Endodermal cell (in vitro differentiated cells): ENCODE measurements around the gene CHCHD3. TPM values are rescaled to one million over a fixed set of nuclear protein-coding genes. Genes with fewer than 3 reads are reported as not detected.

ENCODE experiments used
- DNase-seq: peaks from one replicate; pipeline ENCODE4 v3.0.0-alpha.2; 2017
- H3K27ac ChIP-seq: 2 replicates; pipeline ENCODE4 v1.5.1; 2013; ENCODE audit warnings: mild to moderate bottlenecking, low read depth, low read length, moderate library complexity
- H3K27me3 ChIP-seq: 2 replicates; pipeline ENCODE4 v1.6.1; 2013; ENCODE audit warnings: mild to moderate bottlenecking, low read length, moderate library complexity; ENCODE audit not compliant: insufficient read depth, control insufficient read depth, poor library complexity, severe bottlenecking
- H3K36me3 ChIP-seq: 2 replicates; pipeline ENCODE4 v1.7.0; 2013; ENCODE audit warnings: mild to moderate bottlenecking, low read length, moderate library complexity; ENCODE audit not compliant: control insufficient read depth, insufficient read depth
- H3K4me1 ChIP-seq: one replicate; pipeline ENCODE4 v1.7.0; 2013; ENCODE audit warnings: low read length; ENCODE audit not compliant: control insufficient read depth, insufficient read depth
- H3K4me3 ChIP-seq: 2 replicates; pipeline ENCODE4 v1.5.1; 2013; ENCODE audit warnings: mild to moderate bottlenecking, low read length, moderate library complexity
- H3K9ac ChIP-seq: 2 replicates; pipeline ENCODE4 v1.6.1; 2013; ENCODE audit warnings: mild to moderate bottlenecking, low read length, moderate library complexity; ENCODE audit not compliant: poor library complexity, severe bottlenecking; ENCODE audit errors: extremely low read depth
- H3K9me3 ChIP-seq: 2 replicates; pipeline ENCODE4 v1.6.1; 2013; ENCODE audit warnings: mild to moderate bottlenecking, low read length, moderate library complexity; ENCODE audit not compliant: control insufficient read depth
- H3K27ac Mint-ChIP-seq: 2 replicates; pipeline ENCODE4 v1.8.0; 2020; ENCODE audit warnings: mixed read lengths
- H3K27me3 Mint-ChIP-seq: 2 replicates; pipeline ENCODE4 v1.8.0; 2021; ENCODE audit warnings: mild to moderate bottlenecking, mixed read lengths; ENCODE audit not compliant: insufficient read depth
- H3K36me3 Mint-ChIP-seq: 2 replicates; pipeline ENCODE4 v1.8.0; 2020; ENCODE audit warnings: low read depth, mixed read lengths
- H3K4me1 Mint-ChIP-seq: 2 replicates; pipeline ENCODE4 v1.8.0; 2020; ENCODE audit warnings: mixed read lengths
- H3K4me3 Mint-ChIP-seq: 2 replicates; pipeline ENCODE4 v1.8.0; 2020; ENCODE audit warnings: mild to moderate bottlenecking, moderate library complexity, mixed read lengths
- H3K9me3 Mint-ChIP-seq: 2 replicates; pipeline ENCODE4 v1.8.0; 2020; ENCODE audit warnings: mild to moderate bottlenecking, mixed read lengths
- CTCF ChIP-seq: fragments of 200-600 bp; sonication (generic); conservative IDR thresholded peaks from 2 replicates; pipeline ENCODE4 v1.5.0; 2021; ENCODE audit warnings: antibody characterized with exemption, mild to moderate bottlenecking
- WGBS, 2 experiments: methylation state at CpG; one replicate each; pipeline versions ENCODE4 v1.1.5 to v1.1.7; 2013; ENCODE audit warnings: missing lambda C conversion rate in 2 of 2, mixed read lengths in 1 of 2; ENCODE audit not compliant: insufficient coverage in 1 of 2, insufficient read length in 1 of 2; 5-methylcytosine and 5-hydroxymethylcytosine counted together
- total RNA-seq, 2 donors: library from RNA; stranded (reverse); fragmentation: NEBNext Ultra II Directional in 1 of 2; extraction: Animal tissue kit (Norgen Biotek cat#: 25700) in 1 of 2; gene quantifications; 2 replicates in 1 of 2; 3 replicates in 1 of 2; pipeline ENCODE4 v1.2.1, GENCODE V29; 2021

Gene CHCHD3
- total RNA-seq, 2 donors from 2014 or later = 70.4 to 75.2 TPM

GRCh38 chr7:133102276-133103060 lies 20.6 kb upstream of the CHCHD3 start:
- 87 to 100% methylated on average over 3 to 6 of the region's 6 CpGs for WGBS, 2 experiments
- no peak overlapping the region for H3K4me3 Mint-ChIP-seq
- no peaks in the 10 kb centered on the region for H3K27me3 Mint-ChIP-seq
- H3K9me3 ChIP-seq = no peaks in the 10 kb centered on the region
- no peaks in the 10 kb centered on the region for H3K27me3 ChIP-seq
- no peak overlapping the region for H3K27ac ChIP-seq
- H3K4me3 ChIP-seq = no peak overlapping the region
- H3K9me3 Mint-ChIP-seq = no peaks in the 10 kb centered on the region
- H3K36me3 Mint-ChIP-seq = no peaks in the 10 kb centered on the region
- no peak for DNase-seq
- H3K4me1 ChIP-seq = peaks cover 3% of the 10 kb centered on the region
- no peak for TF ChIP-seq CTCF
- no peaks in the 10 kb centered on the region for H3K4me1 Mint-ChIP-seq
- H3K9ac ChIP-seq = no peak overlapping the region
- no peaks in the 10 kb centered on the region for H3K36me3 ChIP-seq
- no peak overlapping the region for H3K27ac Mint-ChIP-seq

- Mint-ChIP-seq H3K4me3 (no peak overlapping the region), H3K9me3 (no peaks in the 10 kb centered on the region), H3K27me3 (no peaks in the 10 kb centered on the region), H3K36me3 (no peaks in the 10 kb centered on the region), H3K4me1 (no peaks in the 10 kb centered on the region), H3K27ac (no peak overlapping the region)
- WGBS, 2 experiments = 66 to 100% methylated on average over 1 to 3 of the region's 3 CpGs
- no peaks in the 10 kb centered on the region for H3K27me3 ChIP-seq
- H3K4me3 ChIP-seq = no peak overlapping the region
- no peak for DNase-seq
- H3K9ac ChIP-seq = no peak overlapping the region
- TF ChIP-seq CTCF = no peak
- peaks cover 3% of the 10 kb centered on the region for H3K4me1 ChIP-seq
- no peaks in the 10 kb centered on the region for H3K9me3 ChIP-seq
- no peaks in the 10 kb centered on the region for H3K36me3 ChIP-seq
- no peak overlapping the region for H3K27ac ChIP-seq
Measured at GRCh38 chr7:133099633-133100286, 17.9 kb upstream of the CHCHD3 start.

DNA sequence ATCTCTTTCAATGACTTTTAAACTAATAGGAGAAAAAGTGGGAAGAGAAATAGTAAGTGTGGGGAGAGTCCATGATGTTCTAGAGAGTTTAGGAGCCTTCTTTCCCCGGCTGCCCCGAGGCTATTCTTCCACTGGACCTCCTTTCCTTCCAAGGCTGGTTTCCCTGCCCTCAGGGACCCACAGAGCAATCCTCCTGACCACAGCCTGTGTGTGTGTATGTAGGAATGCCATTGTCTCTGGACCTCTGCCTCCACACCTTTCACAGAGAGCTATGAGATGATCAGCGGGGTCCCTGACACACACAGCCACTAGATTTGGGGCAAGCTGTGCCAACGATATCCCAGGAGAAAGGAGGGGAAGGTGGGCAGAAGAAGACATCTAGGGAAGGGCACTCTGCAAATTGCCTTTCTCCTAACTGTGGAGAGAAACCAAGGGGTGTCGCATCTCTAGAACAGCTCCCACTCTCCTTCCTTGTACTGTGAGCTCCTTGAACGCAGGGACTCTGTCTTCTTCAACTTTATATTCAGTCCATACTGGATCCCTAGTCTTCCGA lies 13.3 kb upstream of the CHCHD3 start:
- Mint-ChIP-seq H3K4me3 (no peak overlapping the region), H3K9me3 (no peaks in the 10 kb centered on the region), H3K36me3 (no peaks in the 10 kb centered on the region), H3K4me1 (no peaks in the 10 kb centered on the region), H3K27ac (no peak overlapping the region), H3K27me3 (peaks cover under 1% of the 10 kb centered on the region)
- no peak for TF ChIP-seq CTCF
- peak; percentile 53 for DNase-seq
- Histone ChIP-seq H3K36me3 (no peaks in the 10 kb centered on the region), H3K9ac (no peak overlapping the region), H3K4me3 (no peak overlapping the region), H3K4me1 (no peaks in the 10 kb centered on the region), H3K9me3 (no peaks in the 10 kb centered on the region), H3K27me3 (no peaks in the 10 kb centered on the region), H3K27ac (no peak overlapping the region)
- 0 to 81% methylated on average over 1 to 7 of the region's 7 CpGs for WGBS, 2 experiments
